ENCODE data around the gene LBR.

LBR gene

DNA sequence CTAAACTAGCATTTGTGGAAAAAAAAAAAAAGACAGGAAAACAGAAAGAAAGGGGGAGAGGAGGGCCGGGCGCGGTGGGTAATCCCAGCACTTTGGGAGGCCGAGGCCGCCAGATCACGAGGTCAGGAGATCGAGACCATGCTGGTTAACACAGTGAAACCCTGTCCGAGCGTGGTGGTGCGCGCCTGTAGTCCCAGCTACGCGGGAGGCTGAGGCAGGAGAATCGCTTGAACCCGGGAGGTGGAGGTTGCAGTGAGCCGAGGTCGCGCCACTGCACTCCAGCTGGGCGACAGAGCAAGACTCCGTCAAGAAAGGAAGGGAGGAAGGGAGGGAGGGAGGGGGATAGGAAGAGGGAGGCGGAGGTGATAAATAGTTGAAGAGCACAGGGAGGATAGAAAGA lies 54.7 kb downstream of the LBR start:
- no peak for DNase-seq (ENCODE audit: low read depth)

DNA sequence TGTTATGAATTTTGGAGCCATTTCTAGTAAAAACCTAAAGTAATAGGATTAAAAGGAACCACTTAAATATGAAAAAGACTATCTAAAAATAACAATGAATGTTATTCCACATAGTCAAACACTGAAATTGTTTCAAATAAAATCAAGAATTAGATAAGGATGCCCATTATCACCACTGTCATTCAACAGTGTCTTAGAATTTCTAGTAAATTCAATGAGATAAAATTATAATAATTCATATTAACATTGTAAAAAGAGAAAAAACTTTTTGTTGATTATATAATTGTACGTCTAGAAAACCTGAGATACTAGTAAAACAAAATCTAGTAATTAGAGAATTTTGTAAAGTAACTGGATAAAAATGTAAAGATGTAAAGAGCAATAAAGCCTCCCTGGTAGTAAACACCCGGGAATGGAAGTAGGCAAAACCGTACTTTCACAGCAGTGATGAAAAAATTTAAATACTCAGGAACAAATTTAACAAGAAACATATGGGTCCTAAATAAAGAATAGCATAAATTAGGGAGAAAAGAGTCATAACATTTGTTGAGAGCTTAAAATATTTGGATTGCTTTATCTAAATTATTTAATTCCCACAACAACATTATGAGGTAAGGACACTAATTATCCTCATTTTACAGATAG lies 56.4 kb downstream of the LBR start:
- DNase-seq (ENCODE audit: low read depth): no peak

DNA sequence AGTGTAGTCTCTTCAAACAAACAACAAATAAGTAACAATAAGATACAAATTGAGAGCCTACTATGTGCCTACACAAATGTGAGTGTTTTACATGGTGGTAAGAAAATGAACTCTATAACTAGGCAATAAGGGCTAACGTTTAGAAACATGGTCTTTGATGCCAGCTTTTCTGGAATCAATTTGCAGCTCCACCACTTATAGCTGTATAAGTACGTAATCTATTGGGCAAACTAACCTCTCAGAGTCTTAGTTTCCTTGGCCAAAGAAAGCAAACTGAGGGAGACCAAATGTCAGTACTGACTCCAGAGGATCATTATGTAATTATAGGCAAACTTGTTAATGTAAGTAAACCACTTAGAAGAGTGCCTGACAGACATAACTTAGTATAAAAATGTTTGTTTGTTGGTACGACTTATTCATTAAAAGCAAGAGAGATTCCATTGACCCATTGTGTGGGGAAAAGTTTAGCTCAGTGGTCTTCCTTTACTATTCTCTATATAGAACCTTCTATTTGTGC lies 59.7 kb downstream of the LBR start:
- no peak for DNase-seq (ENCODE audit: low read depth)

DNA sequence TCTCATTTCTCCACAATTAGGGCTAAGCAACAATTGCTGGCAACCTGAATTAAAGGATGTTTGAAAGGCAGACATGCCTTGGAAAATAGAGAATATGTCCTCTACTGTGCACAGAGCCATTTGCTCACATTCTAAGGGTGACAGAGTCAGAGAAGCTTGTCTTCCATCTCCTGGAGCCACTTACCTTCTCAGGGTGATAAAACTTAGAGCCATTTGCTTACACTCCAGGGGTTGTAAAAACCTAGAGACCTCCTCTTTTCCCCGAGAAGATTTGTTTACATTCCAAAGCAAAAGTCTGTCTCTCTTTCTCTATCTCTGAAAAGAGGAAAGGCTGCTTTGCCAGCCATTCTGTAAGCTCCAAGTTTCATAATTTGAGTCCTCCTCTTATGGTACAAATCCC lies 61.3 kb downstream of the LBR start:
- no peak for DNase-seq (ENCODE audit: low read depth)

DNA sequence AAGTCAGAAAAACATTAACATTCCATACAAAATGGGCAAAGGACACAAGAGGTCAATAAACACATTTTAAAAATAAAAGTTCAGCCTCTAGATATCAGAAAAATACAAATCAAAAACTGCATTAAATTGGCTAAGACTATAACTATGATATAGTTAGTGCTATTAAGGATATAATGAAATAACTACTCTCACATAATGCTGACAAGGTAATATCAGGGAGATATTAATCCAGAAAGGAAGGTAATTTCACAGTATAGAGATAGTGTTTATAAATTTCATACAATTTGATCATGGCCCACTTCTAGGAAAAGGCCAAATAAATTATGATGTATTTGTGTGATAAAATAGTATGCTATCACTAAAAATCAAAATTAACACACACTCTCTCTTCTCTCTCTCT lies 61.8 kb downstream of the LBR start:
- no peak for DNase-seq (ENCODE audit: low read depth)

DNA sequence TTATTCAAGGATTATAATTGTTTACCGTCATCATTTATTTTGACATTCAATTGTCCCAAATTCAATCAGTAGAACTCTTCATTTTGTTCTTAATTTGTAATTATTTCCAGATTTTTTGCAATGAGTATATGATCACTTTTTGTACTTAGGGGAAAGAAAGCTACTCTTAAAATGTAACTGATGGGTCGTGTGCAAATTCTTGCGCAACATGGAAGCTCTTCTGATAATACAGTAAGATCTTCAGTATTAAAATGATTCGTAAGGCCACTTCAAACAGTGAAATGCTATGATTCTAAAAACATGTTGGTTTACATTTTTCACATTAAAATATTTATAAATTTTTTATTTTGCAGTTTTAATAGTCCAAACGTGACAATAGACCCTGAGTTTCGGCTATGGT lies 63.4 kb downstream of the LBR start:
- no peak for DNase-seq (ENCODE audit: low read depth)

DNA sequence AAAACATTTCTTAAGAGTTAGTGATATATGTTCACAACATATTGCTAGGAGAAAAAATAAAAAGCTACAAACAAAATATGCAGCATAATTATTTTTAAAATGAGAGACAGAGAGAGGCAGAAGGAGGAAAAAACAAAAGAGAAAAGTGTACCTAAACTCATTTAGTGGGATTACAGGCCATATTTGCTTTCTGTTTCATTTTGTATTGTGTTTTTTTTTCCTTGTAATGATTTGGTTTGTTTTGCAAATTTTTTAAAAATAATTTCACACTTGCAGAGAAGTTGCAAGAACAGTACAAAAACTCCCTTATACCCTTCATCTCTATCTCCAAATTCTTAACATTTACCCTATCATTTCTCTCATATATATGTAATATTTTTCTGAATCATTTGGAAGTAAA lies 65.0 kb downstream of the LBR start:
- no peak for DNase-seq (ENCODE audit: low read depth)

DNA sequence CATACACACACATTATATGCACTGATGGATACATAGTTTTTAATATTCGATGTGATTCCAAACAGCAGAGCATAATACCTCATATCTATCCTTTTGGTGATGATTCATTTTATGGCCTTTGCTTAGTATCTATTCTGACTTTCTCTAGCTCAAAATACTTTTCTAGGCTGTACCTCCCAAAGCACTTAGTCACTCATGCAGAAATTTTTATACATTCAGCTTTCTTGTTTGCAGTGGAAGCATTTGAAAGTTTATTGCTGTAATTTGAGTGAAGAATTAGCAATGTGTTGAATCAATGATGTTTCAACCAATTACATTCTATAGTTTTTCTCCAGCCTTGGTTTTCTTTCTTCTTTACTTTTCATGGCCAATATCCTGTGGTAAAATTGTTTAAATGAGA lies 66.7 kb downstream of the LBR start:
- DNase-seq (ENCODE audit: low read depth): no peak

DNA sequence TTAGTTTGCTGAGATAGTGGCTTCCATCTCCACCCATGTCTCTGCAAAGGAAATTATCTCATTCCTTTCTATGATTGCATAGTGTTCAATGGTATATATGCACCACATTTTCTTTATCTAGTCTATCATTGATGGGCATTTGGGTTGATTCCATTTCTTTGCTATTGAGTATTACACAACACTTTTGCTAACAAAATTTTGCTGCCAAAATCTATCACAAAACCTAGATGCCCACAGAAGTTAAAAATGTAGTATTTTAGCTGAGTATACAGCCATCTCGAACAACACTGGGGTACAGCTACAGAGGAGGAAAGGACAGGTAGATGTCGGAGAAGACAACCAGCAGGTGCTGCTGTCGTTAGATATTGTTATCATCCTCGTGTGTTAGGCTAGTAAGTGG lies 67.7 kb downstream of the LBR start:
- no peak for DNase-seq (ENCODE audit: low read depth)

DNA sequence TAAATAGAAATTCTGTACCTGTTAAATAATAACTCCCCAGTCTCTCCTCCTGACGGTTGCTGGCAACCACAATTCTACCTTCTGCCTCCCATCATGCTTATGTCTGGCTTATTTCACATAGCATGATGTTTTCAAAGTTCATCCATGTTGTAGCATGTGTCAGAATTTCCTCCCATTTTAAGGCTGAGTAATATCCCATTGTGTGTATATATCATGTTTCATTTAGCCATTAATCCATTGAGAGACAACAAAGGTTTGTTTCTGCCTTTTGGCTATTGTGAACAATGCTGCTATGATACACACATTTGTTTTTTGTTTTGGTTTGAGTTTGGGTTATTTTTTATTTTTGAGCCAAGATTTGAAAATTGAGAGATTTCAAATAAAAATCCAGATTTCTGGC lies 72.0 kb downstream of the LBR start:
- DNase-seq (ENCODE audit: low read depth): no peak

DNA sequence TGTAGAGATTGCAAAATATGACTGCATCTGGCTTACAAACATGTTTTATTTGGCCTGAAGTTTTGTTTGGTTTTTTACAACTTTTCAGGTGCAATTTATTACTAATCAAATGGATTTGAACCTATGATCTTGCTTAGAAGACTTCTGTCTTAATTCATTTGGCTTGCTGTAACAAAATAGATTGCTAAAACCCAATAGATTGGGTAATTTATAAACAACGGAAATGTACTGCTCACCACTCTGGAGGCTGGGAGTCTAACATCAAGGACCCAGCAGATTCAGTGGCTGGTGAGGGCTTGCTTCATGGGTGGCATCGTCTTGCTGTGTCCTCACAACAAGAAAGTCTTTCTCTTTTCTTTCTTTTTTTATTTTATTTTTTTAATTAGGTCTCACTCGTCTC lies 72.9 kb downstream of the LBR start:
- DNase-seq (ENCODE audit: low read depth): no peak
